Erythroblast (primary cell): Measurements from ENCODE around the gene CEBPG.
A peak's percentile ranks its signal among the peaks of the same experiment; 100 is the strongest.

ENCODE experiments used
- DNase-seq, 2 experiments: peaks; one replicate each; lab custom pipeline; 2025; lab: John Stamatoyannopoulos, UW
- GATA1 ChIP-seq: IDR thresholded peaks from 2 replicates; pipeline ENCODE4 v1.6.1; 2011; ENCODE audit warnings: low read depth, mild to moderate bottlenecking, control low read depth, low read length, moderate library complexity
- POLR2A ChIP-seq: IDR thresholded peaks from 2 replicates; pipeline ENCODE4 v1.6.1; 2011; ENCODE audit warnings: mild to moderate bottlenecking, low read length

CEBPG gene

DNA sequence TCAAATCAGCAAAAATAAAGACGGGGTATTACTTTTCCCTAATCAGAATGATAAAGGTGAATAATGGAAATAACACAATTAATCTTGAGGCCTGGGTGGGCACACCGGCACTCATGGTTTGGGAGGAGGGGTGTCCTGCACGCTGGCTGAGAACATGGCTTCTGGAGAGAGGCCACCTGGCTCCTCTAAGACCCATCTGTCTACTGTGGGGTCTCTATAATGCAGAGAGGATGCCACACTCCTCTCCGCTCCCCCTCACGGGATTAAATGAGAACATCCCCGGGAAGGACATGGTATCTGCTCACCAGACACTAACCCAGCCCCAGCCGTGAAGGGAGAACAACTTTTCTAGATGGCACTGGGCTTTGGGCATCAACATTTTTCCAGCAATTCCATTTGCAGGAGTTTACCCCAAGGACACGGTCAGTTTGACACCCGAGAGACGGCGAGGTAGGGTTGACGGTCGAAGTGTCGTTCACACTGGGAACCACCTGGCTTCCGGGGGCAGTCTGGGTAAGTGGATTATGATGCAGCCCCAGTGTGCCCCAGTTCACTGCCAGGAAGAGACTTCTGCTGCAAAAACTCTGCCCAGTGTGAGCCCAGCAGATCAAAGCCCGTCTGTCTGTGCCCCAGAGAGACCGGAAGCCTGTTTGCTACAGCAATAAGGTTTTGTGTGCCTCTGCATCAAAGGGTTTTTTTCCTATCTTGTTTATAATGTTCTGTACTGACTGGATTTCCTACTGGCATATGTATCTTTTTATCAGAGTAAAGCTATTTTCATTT is 56.6 kb downstream of the CEBPG start:
- TF ChIP-seq GATA1: no peak
- TF ChIP-seq POLR2A: no peak
- no peak for DNase-seq

DNA sequence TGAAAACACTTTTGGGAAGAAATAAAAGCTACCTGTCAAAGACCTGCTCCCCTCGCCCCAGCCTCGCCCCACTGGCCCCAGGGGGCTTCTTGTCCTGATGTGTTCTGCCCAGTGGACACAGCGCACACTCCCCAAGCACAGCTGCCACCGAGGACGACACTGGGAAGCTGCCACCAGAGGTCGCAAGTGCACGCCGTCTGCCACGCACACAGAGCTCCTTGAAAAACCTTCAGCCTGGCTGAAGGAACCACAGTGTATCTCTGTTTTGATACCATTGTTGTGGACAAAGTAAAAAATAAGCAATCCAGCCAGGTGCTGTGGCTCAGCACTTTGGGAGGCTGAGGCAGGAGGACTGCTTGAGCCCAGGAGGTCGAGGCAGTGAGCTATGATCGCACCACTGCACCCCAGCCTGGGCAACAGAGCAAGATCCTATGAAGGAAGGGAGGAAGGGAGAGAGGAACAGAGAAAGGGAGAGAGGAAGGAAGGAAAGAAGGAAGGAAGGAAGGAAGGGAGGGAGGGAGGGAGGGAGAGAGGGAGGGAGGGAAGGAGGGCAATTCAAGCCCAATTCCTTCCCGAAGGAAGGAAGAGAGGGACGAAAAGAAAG is 57.3 kb downstream of the CEBPG start:
- peak; percentile 61 to 77 for DNase-seq
- TF ChIP-seq GATA1 (no peak), POLR2A (no peak)

DNA sequence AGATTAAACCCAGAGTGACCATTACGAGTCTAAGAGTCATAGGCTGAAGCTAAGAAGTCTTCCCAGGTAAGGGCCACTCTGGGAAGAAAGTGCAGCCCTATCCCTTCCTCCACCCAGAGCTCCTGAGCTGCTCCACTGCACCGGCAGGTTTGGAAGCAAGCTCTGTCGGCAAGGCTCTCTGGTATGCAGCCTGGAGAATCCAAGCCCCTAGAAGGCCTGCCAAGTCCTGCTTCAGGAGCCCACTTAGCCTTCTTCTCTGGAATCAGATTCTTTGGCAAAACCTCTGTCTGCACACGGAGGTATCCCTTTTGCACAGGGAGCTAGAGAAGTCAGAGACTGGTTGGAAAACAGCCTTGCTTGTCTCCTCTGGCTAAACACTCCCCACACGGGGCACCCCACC is 58.5 kb downstream of the CEBPG start:
- TF ChIP-seq GATA1: no peak
- no peak for TF ChIP-seq POLR2A
- no peak for DNase-seq
